NCI-H82 treated with DMSO at 0.1 percent for 48 hours (cell line): ENCODE results near the gene TPGS2.
"Not testable (repeated sequence)": the region's sequence is repeated elsewhere in the genome, so short reads cannot be mapped to it uniquely, and the experiment has no call there.

Experiments
- DNase-seq: peaks from one replicate; lab custom pipeline; 2025; ENCODE audit not compliant: unreplicated experiment; lab: John Stamatoyannopoulos, UW

Gene TPGS2

DNA sequence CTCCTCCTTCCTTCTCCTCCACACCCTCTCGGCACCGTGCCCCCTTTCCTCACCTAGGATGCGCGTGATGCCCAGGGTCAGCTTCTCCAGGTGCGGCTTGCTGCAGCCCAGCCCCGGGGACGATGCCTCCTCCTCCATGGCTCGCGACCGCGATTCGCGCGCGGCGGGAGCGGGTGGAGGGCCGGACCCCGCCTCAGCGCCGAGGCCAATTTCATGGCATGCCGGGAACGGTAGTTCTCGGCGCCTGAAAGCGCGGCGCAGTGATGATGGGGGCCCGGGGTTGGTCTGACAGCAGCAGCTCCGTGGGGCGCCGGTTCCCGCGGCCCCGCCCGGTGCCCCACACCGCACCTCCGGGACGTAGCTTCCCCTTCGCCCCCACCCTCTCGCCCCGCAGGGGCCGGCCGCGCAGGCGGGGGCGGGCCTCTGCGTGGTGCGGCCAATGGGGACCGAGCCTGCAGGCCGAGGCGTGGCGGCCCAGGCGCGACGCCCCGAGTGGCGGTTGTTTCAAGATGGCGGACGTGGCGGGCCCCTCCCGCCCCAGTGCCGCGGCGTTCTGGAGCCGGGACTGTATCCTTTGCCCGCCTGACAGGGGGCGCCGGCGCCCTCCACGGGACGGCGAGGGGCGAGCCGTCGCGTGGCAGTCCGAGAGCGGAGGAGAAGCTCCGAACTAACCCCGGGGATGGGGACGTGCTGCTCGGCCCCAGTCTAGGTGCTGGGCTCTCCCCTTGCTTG is at the start of gene TPGS2, which contains the start of gene KIAA1328:
TSS of gene TPGS2 (minus strand) at position 373 of the 732 bp plus-strand sequence. CDS start at position 138, 235 bp downstream.
TSS of gene KIAA1328 (plus strand) at position 498 of the 732 bp plus-strand sequence. CDS start at position 510, 12 bp downstream.
- DNase-seq: peak; percentile 40

DNA sequence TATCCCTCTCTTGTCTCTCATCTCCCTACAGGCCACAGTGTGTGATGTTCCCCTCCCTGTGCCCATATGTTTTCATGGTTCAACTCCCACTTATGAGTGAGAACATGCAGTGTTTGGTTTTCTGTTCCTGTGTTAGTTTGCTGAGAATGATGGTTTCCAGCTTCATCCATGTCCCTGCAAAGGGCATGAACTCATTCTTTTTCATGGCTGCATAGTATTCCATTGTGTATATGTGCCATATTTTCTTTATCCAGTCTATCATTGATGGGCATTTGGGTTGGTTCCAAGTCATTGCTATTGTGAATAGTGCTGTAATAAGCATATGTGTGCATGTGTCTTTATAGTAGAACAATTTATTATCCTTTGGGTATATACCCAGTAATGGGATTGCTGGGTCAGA is 45.0 kb upstream of the TPGS2 start:
- DNase-seq: not testable (repeated sequence)

DNA sequence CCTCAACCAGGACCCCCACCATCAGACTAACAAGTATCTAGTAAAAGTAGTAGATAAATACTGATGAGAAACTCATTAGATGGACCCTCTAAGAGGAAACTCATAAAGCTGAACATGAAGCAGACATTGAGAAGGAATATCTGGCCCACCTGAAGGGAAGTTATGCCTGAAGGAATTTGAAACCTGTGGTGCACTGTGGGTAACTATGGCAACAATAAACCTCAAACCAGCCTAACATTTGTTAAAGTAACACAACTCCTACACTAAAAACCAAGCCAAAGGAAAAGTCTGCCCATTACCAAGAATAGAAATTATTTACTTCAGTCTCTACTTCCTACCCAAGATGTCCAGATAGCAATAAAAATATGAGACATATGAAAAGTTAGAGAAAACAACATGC is 43.5 kb upstream of the TPGS2 start:
- no peak for DNase-seq

- no peak for DNase-seq
Measured at GRCh38 chr18:36871801-36872200, 43.0 kb upstream of the TPGS2 start.

- DNase-seq: no peak
Measured at GRCh38 chr18:36867056-36867455, 38.3 kb upstream of the TPGS2 start.

GRCh38 chr18:36862182-36862581 is 33.4 kb upstream of the TPGS2 start:
- no peak for DNase-seq

GRCh38 chr18:36856815-36857214 is 28.0 kb upstream of the TPGS2 start:
- no peak for DNase-seq

GRCh38 chr18:36851202-36851590 is 22.4 kb upstream of the TPGS2 start:
- no peak for DNase-seq

GRCh38 chr18:36850527-36851201 is 21.9 kb upstream of the TPGS2 start:
- no peak for DNase-seq

GRCh38 chr18:36849288-36850006 is 20.6 kb upstream of the TPGS2 start:
- no peak for DNase-seq

DNA sequence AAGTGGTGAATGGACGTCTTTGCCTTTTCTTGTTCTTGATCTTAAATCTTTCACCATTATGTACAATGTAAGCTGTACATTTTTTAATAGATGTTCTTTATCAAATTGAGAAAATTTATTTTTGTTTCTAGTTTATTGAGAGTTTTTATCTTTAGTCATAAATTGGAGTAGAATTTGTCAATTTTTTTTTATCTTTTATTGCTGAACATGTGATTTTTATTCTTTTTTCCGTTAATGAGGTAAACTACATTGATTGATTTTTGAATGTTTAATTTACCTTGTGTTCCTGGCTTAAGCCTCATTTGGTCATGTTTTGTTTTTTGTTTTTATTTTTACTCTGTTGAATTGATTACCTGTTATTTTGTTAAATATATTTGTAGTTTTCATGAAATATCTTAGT is 19.8 kb upstream of the TPGS2 start:
- DNase-seq: no peak

DNA sequence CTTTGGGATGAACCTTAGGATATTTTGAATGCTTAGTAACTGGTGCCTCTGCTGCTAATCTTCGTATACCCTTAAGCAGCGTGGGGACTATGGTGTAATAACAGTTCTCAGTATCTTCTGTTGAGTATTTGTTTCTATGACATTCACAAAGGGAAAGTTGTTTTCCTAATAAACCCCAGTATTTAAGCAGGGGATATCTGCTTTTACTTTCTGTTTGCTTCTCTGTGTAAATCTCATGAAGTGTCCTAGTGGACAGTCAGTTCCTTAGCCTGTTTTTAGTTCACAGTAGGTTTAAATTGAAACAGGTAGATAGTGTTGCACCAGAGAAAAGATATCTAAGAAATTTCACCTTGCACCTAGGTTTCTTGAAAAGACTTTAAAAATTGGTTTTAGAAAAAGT is 15.0 kb upstream of the TPGS2 start:
- no peak for DNase-seq

DNA sequence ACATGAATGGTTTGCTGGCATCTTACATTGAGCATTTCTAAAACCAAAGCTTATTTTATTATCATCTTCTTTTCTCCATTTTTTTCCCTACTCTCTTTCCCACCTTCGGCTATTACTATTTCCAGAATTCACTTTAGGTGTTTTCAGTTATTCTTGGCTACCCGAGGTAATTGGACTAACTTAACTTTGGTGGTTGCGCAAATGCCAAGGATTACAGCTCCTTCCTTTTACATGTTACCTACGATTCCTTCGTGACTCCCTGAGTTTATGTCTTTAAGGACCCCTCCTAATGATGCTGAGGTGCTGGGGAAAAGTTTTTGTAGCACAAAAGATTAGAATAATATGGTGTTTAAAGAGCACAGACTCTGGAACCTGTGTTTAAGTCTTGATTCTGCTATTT is 14.4 kb upstream of the TPGS2 start:
- DNase-seq: no peak

GRCh38 chr18:36839835-36840234 is 11.0 kb upstream of the TPGS2 start:
- no peak for DNase-seq

- no peak for DNase-seq
Measured at GRCh38 chr18:36835927-36836326, 7.1 kb upstream of the TPGS2 start.

DNA sequence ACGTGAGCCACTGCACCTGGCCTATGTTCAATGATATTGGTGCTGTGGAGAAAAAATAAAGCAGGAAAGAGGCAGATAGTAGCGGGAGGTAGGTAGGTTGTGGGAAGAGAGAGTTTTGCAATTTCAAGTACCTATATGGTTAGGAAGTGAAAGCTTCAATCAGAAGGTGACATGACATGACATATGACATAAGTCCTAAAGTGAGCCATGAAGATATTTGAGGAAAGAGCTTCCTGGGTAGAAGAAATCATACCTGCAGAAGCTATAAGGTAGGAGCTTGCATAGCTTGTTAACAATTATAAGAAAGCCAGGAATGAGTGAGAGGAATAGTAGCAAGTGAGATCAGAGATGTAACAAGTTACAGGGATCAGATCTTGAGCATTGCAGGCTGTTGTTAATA is 4.3 kb upstream of the TPGS2 start:
- no peak for DNase-seq

DNA sequence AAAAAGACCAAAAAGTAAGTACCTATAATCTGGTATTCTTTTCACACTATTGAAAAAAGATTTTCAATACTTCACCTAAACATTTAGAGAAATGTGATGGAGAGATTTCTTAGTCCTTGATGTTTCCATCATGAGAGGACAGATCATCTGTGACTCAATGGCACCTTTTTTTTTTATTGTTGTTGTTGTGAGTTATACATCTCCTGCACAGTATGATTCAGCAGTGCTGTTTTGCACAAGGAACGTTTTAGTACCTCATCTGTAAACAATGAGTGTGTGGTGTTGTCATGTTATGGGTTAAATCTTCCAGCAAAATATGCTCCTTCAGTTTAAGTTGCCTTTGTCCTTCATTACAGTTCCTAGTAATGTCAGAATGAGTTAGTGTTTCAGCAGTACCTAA is 2.3 kb upstream of the TPGS2 start:
- no peak for DNase-seq

GRCh38 chr18:36830158-36830495 is 1.3 kb upstream of the TPGS2 start:
- DNase-seq: no peak

- DNase-seq: peak; percentile 28
Measured at GRCh38 chr18:36829362-36830157, 758 bp upstream of the TPGS2 start.

- DNase-seq: no peak
Measured at GRCh38 chr18:36828157-36828629, 609 bp downstream of the TPGS2 start.

GRCh38 chr18:36826556-36826955 is 2.2 kb downstream of the TPGS2 start:
- DNase-seq: no peak
